GM20431 (cell line): ENCODE measurements around the gene INKA1.
"Not testable (repeated sequence)": the region's sequence is repeated elsewhere in the genome, so short reads cannot be mapped to it uniquely, and the experiment has no call there.

Experiments
- in situ Hi-C: fragments of 300-500 bp; cut with MseI, MboI; formaldehyde crosslinking; loops from one replicate; pipeline ENCODE4 v1.15.0; 2020; ENCODE audit warnings: low sequenced_read_pairs; ENCODE audit not compliant: unreplicated experiment

The INKA1 gene

GRCh38 chr3:49802719-49803464 lies at the start of gene INKA1:
Gene INKA1 (plus strand): TSS chr3:49803261. CDS start chr3:49803393, 132 bp downstream.
- in situ Hi-C loops = no loop called here

- in situ Hi-C loops = no loop called here
Measured at GRCh38 chr3:49754536-49754935, 48.5 kb upstream of the INKA1 start.

GRCh38 chr3:49756036-49756435 lies 47.0 kb upstream of the INKA1 start:
- in situ Hi-C loops = no loop called here

- in situ Hi-C loops = no loop called here
Measured at GRCh38 chr3:49757197-49757596, 45.9 kb upstream of the INKA1 start.

- in situ Hi-C loops = no loop called here
Measured at GRCh38 chr3:49759226-49759625, 43.8 kb upstream of the INKA1 start.

- in situ Hi-C loops = no loop called here
Measured at GRCh38 chr3:49761661-49762060, 41.4 kb upstream of the INKA1 start.

GRCh38 chr3:49763981-49764380 lies 39.1 kb upstream of the INKA1 start:
- in situ Hi-C loops = no loop called here

- in situ Hi-C loops = no loop called here
Measured at GRCh38 chr3:49769286-49769915, 33.7 kb upstream of the INKA1 start.

GRCh38 chr3:49769926-49770325 lies 33.1 kb upstream of the INKA1 start:
- in situ Hi-C loops = no loop called here

GRCh38 chr3:49771340-49771938 lies 31.6 kb upstream of the INKA1 start:
- in situ Hi-C loops = no loop called here

- in situ Hi-C loops = no loop called here
Measured at GRCh38 chr3:49772703-49773102, 30.4 kb upstream of the INKA1 start.

GRCh38 chr3:49775538-49775937 lies 27.5 kb upstream of the INKA1 start:
- in situ Hi-C loops = no loop called here

GRCh38 chr3:49776101-49776500 lies 27.0 kb upstream of the INKA1 start:
- in situ Hi-C loops = not testable (repeated sequence)

GRCh38 chr3:49779358-49780079 lies 23.5 kb upstream of the INKA1 start:
- in situ Hi-C loops = no loop called here

GRCh38 chr3:49780080-49780974 lies 22.7 kb upstream of the INKA1 start:
- in situ Hi-C loops = no loop called here

- in situ Hi-C loops = not testable (repeated sequence)
Measured at GRCh38 chr3:49780975-49781365, 22.1 kb upstream of the INKA1 start.

GRCh38 chr3:49781415-49782199 lies 21.5 kb upstream of the INKA1 start:
- in situ Hi-C loops = no loop called here

- in situ Hi-C loops = not testable (repeated sequence)
Measured at GRCh38 chr3:49782277-49782676, 20.8 kb upstream of the INKA1 start.
